Keratinocyte (primary cell): ENCODE measurements around the gene CBX7. TPM values are rescaled to one million over a fixed set of nuclear protein-coding genes. Genes with fewer than 3 reads are reported as not detected.

ENCODE experiments used
- DNase-seq: peaks from one replicate; pipeline ENCODE4 v3.0.0-alpha.2; 2011; ENCODE audit warnings: low read depth, missing footprints, low spot score
- FAIRE-seq: peaks from 2 replicates; lab custom pipeline; 2011; peaks lifted over from hg19 to GRCh38; lab: Jason Lieb, UNC
- H2AFZ ChIP-seq: 2 replicates; pipeline ENCODE4 v1.6.0; 2012; ENCODE audit warnings: low read length, control low read depth, inconsistent platforms; ENCODE audit not compliant: control insufficient read depth
- H3K27ac ChIP-seq: 2 replicates; pipeline ENCODE4 v1.5.1; 2011; ENCODE audit warnings: low read length; ENCODE audit not compliant: control insufficient read depth, insufficient read depth
- H3K27me3 ChIP-seq: 3 replicates; pipeline ENCODE4 v1.6.0; 2011; ENCODE audit warnings: low read length; ENCODE audit not compliant: control insufficient read depth, insufficient read depth; ENCODE audit errors: extremely low read depth
- H3K36me3 ChIP-seq, 2 experiments: 2 replicates in 1 of 2; 3 replicates in 1 of 2; pipeline ENCODE4 v1.5.1; 2011; ENCODE audit warnings: low read length in 2 of 2, mild to moderate bottlenecking in 1 of 2; ENCODE audit not compliant: control insufficient read depth in 2 of 2, insufficient read depth in 2 of 2; ENCODE audit errors: extremely low read depth in 1 of 2
- H3K4me1 ChIP-seq: 3 replicates; pipeline ENCODE4 v1.5.1; 2011; ENCODE audit warnings: low read length; ENCODE audit not compliant: control insufficient read depth, insufficient read depth; ENCODE audit errors: extremely low read depth
- H3K4me2 ChIP-seq: 3 replicates; pipeline ENCODE4 v1.6.0; 2011; ENCODE audit warnings: low read depth, low read length; ENCODE audit not compliant: control insufficient read depth, insufficient read depth; ENCODE audit errors: extremely low read depth
- H3K4me3 ChIP-seq, 3 experiments: fragments of 200-600 bp in 1 of 3; sonication (generic) in 1 of 3; 2 replicates in 2 of 3; 3 replicates in 1 of 3; pipeline ENCODE4 v1.5.1; 2011 to 2016; ENCODE audit warnings: low read length in 3 of 3, mild to moderate bottlenecking in 3 of 3, control low read depth in 2 of 3, inconsistent platforms in 1 of 3, low read depth in 1 of 3, mixed read lengths in 1 of 3, mixed run types in 1 of 3, moderate library complexity in 1 of 3; ENCODE audit not compliant: control insufficient read depth in 2 of 3, insufficient read depth in 2 of 3; ENCODE audit errors: extremely low read depth in 1 of 3
- H3K79me2 ChIP-seq: 2 replicates; pipeline ENCODE4 v1.6.0; 2012; ENCODE audit warnings: low read length; ENCODE audit not compliant: control insufficient read depth, insufficient read depth
- H3K9ac ChIP-seq: 3 replicates; pipeline ENCODE4 v1.6.0; 2011; ENCODE audit warnings: low read length; ENCODE audit not compliant: control insufficient read depth, insufficient read depth; ENCODE audit errors: extremely low read depth
- H3K9me1 ChIP-seq: 3 replicates; pipeline ENCODE4 v1.6.0; 2011; ENCODE audit warnings: low read length; ENCODE audit not compliant: control insufficient read depth, insufficient read depth; ENCODE audit errors: extremely low read depth
- H3K9me3 ChIP-seq: 2 replicates; pipeline ENCODE4 v1.5.1; 2012; ENCODE audit warnings: low read depth, low read length; ENCODE audit not compliant: control insufficient read depth
- H4K20me1 ChIP-seq: 3 replicates; pipeline ENCODE4 v1.6.0; 2011; ENCODE audit warnings: low read length; ENCODE audit not compliant: control insufficient read depth, insufficient read depth; ENCODE audit errors: extremely low read depth
- CTCF ChIP-seq, 3 experiments: IDR thresholded peaks in 1 of 3; conservative IDR thresholded peaks in 1 of 3; optimal IDR thresholded peaks in 1 of 3; 2 replicates in 2 of 3; 3 replicates in 1 of 3; pipeline versions ENCODE3 to v1.5.1; 2011; ENCODE audit warnings: low read length in 3 of 3, mild to moderate bottlenecking in 3 of 3, moderate library complexity in 2 of 3, control low read depth in 1 of 3, inconsistent platforms in 1 of 3; ENCODE audit not compliant: insufficient read depth in 2 of 3; ENCODE audit errors: extremely low read depth in 1 of 3
- EZH2 ChIP-seq: IDR thresholded peaks from one replicate; pipeline ENCODE4 v1.6.1; 2012; ENCODE audit warnings: inconsistent platforms, mild to moderate bottlenecking, low read length, moderate library complexity
- dilution Hi-C: fragments of 300-500 bp; cut with MboI; formaldehyde crosslinking; loops from one replicate; pipeline ENCODE4 v1.7.0; 2020; ENCODE audit warnings: low sequenced_read_pairs; ENCODE audit not compliant: extremely low pct_ligation_motif_present
- polyA plus RNA-seq, 5 experiments: library from polyadenylated mRNA; depleted of rRNA in 3 of 5; stranded (reverse) in 3 of 5; stranded (forward) in 1 of 5; unstranded in 1 of 5; fragments of >200 nt; gene quantifications; 1 replicate in 1 of 5; 2 replicates in 3 of 5; 3 replicates in 1 of 5; pipeline versions ENCODE4 v1.2.1 to v1.2.3, GENCODE V29; 2011 to 2012; ENCODE audit warnings: missing spikeins in 2 of 5, low read depth in 1 of 5, low replicate concordance in 1 of 5

Gene CBX7
- polyA plus RNA-seq, 1 donor (not counting 4 experiments of a cell fraction or from before 2014, with no cell fraction given): 1.3 TPM

- Histone ChIP-seq H3K9me1 (no peaks in the 10 kb centered on the region), H3K4me3 (no peak overlapping the region), H3K79me2 (no peaks in the 10 kb centered on the region), H3K27me3 (peaks cover 17% of the 10 kb centered on the region), H3K4me1 (no peaks in the 10 kb centered on the region), H3K9me3 (no peaks in the 10 kb centered on the region), H3K4me2 (no peak overlapping the region), H2AFZ (no peak overlapping the region), H3K9ac (no peak overlapping the region), H3K36me3 (no peaks in the 10 kb centered on the region), H4K20me1 (no peaks in the 10 kb centered on the region), H3K27ac (no peak overlapping the region)
- FAIRE-seq: no peak
- DNase-seq: no peak
- dilution Hi-C loops: no loop called here
- no peak for TF ChIP-seq EZH2
- no peak for TF ChIP-seq CTCF (optimal IDR thresholded peaks at IDR 0.05 in 1 of 3, IDR thresholded peaks at IDR 0.05 in 1 of 3, conservative IDR thresholded peaks at IDR 0.05 in 1 of 3; ENCODE audit: extremely low read depth in 1 of 3, insufficient read depth in 2 of 3, low read length in 3 of 3)
Observed at GRCh38 chr22:39136317-39136716, 16.2 kb downstream of the CBX7 start.

- Histone ChIP-seq H3K4me2 (no peak overlapping the region), H4K20me1 (no peaks in the 10 kb centered on the region), H3K9me1 (no peaks in the 10 kb centered on the region), H3K9ac (no peak overlapping the region), H3K4me1 (no peaks in the 10 kb centered on the region), H3K36me3 (no peaks in the 10 kb centered on the region), H3K4me3 (no peak overlapping the region), H3K79me2 (no peaks in the 10 kb centered on the region), H3K27me3 (peaks cover 17% of the 10 kb centered on the region), H3K27ac (no peak overlapping the region), H2AFZ (no peak overlapping the region), H3K9me3 (no peaks in the 10 kb centered on the region)
- dilution Hi-C loops: no loop called here
- DNase-seq: no peak
- TF ChIP-seq EZH2 (no peak), CTCF (optimal IDR thresholded peaks at IDR 0.05 in 1 of 3, IDR thresholded peaks at IDR 0.05 in 1 of 3, conservative IDR thresholded peaks at IDR 0.05 in 1 of 3; ENCODE audit: extremely low read depth in 1 of 3, insufficient read depth in 2 of 3, low read length in 3 of 3) (peak; percentile 52 to 62 (median 56))
- FAIRE-seq: no peak
Observed at GRCh38 chr22:39135092-39135896, 17.2 kb downstream of the CBX7 start.
